Measurements from ENCODE around the gene REV3L. TPM values are rescaled to one million over a fixed set of nuclear protein-coding genes. Genes with fewer than 3 reads are reported as not detected.

The REV3L gene
- total RNA-seq, 1 experiment from 2014 or later = 25.3 TPM

DNA sequence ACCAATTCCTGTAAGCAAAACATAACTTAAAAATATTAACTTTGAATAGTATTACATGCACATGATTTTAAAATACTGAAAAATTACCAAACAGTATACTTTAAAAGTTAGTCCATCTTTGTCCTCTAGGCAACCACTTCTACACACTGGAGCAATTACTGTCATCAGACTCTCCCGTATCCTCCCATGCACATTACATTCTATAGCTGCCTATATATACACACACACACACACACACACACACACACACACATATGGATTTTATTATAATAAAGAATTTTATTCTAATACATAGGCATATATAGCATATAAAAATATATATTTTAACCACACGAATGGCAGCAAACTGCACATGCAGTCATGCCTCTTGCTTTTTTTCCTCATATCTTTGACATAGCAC, 8.2 kb downstream of the REV3L start:
- no peak for TF ChIP-seq CTCF (conservative IDR thresholded peaks at IDR 0.05; ENCODE audit: low read depth, low read length)
- no peak for TF ChIP-seq EZH2phosphoT487 (IDR thresholded peaks at IDR 0.05; ENCODE audit: borderline replicate concordance, low read length)
- TF ChIP-seq EZH2 (IDR thresholded peaks at IDR 0.05; ENCODE audit: low read length, unreplicated experiment) = no peak
- Histone ChIP-seq H3K4me3 (ENCODE audit: low read length) (no peak overlapping the region), H3K36me3 (ENCODE audit: low read depth, low read length) (no peaks in the 10 kb centered on the region), H3K9me3 (ENCODE audit: low read length) (no peaks in the 10 kb centered on the region), H3K4me1 (ENCODE audit: insufficient read depth, low read length) (peaks cover 25% of the 10 kb centered on the region), H3K27me3 (ENCODE audit: low read length) (no peaks in the 10 kb centered on the region), H3K9me2 (replicated peaks; ENCODE audit: low read length) (no peaks in the 10 kb centered on the region), H3K4me2 (ENCODE audit: low read length) (no peak overlapping the region), H3F3A (ENCODE audit: low read length, unreplicated experiment) (no peaks in the 10 kb centered on the region), H3K9ac (ENCODE audit: low read length) (no peak overlapping the region), H3K79me2 (ENCODE audit: low read length) (peaks cover 90% of the 10 kb centered on the region), H2AFZ (ENCODE audit: low read length) (no peak overlapping the region), H3K27ac (ENCODE audit: low read length) (no peak overlapping the region), H4K20me1 (ENCODE audit: low read length) (no peaks in the 10 kb centered on the region; the same call in 1 of the 2 replicates)
- intact Hi-C loops (cut with micrococcal nuclease) = loop anchor here (5.0 kb wide), 1 partner anchor 57 kb away; no protein-coding TSS in a partner anchor
- no peak for ATAC-seq
- BruUV-seq (replicated peaks) = no TSS peak
- ChIA-PET POLR2A (ENCODE audit: unreplicated experiment) (no interaction called here), CTCF (no interaction called here)
- no peak for DNase-seq

DNA sequence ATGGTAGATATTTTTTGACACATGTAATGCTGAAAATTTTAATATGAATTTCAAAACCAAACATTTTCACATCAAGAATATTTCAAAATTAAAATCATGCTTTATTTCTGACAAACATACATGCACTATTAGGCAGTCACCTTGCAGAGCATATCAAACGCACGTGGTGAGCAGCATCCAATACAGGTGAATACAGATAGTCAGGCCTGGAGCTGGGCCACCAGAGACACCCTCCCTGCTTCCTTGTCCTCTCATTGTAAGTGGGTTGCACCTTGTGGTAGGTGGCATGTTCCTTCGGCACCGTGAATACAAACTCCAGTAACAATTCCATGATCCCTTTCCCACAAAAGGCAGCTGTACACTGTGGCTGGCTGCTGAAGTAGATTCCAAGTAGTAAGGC, 8.9 kb downstream of the REV3L start:
- no peaks in the 10 kb centered on the region for H3F3A ChIP-seq (ENCODE audit: low read length, unreplicated experiment)
- TF ChIP-seq CTCF (conservative IDR thresholded peaks at IDR 0.05; ENCODE audit: low read depth, low read length) = no peak
- DNase-seq = no peak
- H3K9me3 ChIP-seq (ENCODE audit: low read length) = no peaks in the 10 kb centered on the region
- H3K79me2 ChIP-seq (ENCODE audit: low read length) = peaks cover 90% of the 10 kb centered on the region
- no peaks in the 10 kb centered on the region for H4K20me1 ChIP-seq (ENCODE audit: low read length)
- no peaks in the 10 kb centered on the region for H3K9me2 ChIP-seq (replicated peaks; ENCODE audit: low read length)
- no peaks in the 10 kb centered on the region for H3K27me3 ChIP-seq (ENCODE audit: low read length)
- H3K9ac ChIP-seq (ENCODE audit: low read length) = no peak overlapping the region
- H3K4me1 ChIP-seq (ENCODE audit: insufficient read depth, low read length) = peaks cover 27% of the 10 kb centered on the region
- H3K36me3 ChIP-seq (ENCODE audit: low read depth, low read length) = no peaks in the 10 kb centered on the region
- H3K4me2 ChIP-seq (ENCODE audit: low read length) = no peak overlapping the region
- intact Hi-C loops (cut with micrococcal nuclease) = no loop called here
- no peak overlapping the region for H2AFZ ChIP-seq (ENCODE audit: low read length)
- no peak overlapping the region for H3K27ac ChIP-seq (ENCODE audit: low read length)
- ATAC-seq = no peak
- no peak overlapping the region for H3K4me3 ChIP-seq (ENCODE audit: low read length)
- ChIA-PET CTCF (no interaction called here), POLR2A (ENCODE audit: unreplicated experiment) (no interaction called here)
- no TSS peak for BruUV-seq (replicated peaks)

DNA sequence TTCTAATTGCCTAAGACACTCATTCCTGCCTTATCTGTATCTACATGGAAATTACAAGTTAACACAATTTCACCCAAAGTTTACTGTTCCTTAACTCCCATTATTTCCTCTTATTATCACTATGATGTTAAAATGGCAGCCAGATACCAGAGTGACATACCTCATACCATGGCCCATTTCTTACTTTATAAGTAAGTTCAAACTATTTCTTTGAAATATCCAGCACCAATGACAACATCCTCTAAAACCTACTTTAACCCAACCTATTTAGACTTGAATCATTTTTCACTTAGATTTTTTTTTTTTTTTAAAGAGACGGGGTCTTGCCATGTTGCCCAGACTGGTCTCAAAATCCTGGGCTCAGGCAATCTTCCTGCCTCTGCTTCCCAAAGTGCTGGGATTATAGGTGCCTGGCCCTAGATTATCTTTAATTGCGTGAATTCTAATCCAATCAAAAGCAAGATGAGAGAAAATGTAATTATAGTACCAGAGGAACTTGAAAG, 10.0 kb downstream of the REV3L start:
- Histone ChIP-seq H2AFZ (ENCODE audit: low read length) (no peak overlapping the region), H3K4me3 (ENCODE audit: low read length) (no peak overlapping the region), H3K4me2 (ENCODE audit: low read length) (no peak overlapping the region), H3K4me1 (ENCODE audit: insufficient read depth, low read length) (peaks cover 26% of the 10 kb centered on the region), H3K9ac (ENCODE audit: low read length) (no peak overlapping the region), H3K79me2 (ENCODE audit: low read length) (peaks cover 82% of the 10 kb centered on the region), H3K27me3 (ENCODE audit: low read length) (no peaks in the 10 kb centered on the region), H3F3A (ENCODE audit: low read length, unreplicated experiment) (no peaks in the 10 kb centered on the region), H4K20me1 (ENCODE audit: low read length) (no peaks in the 10 kb centered on the region), H3K27ac (ENCODE audit: low read length) (no peak overlapping the region), H3K36me3 (ENCODE audit: low read depth, low read length) (no peaks in the 10 kb centered on the region), H3K9me2 (replicated peaks; ENCODE audit: low read length) (no peaks in the 10 kb centered on the region), H3K9me3 (ENCODE audit: low read length) (no peaks in the 10 kb centered on the region)
- ATAC-seq = no peak
- no TSS peak for BruUV-seq (replicated peaks)
- intact Hi-C loops (cut with micrococcal nuclease) = no loop called here
- ChIA-PET CTCF (no interaction called here), POLR2A (ENCODE audit: unreplicated experiment) (no interaction called here)
- no peak for DNase-seq
- no peak for TF ChIP-seq EZH2 (IDR thresholded peaks at IDR 0.05; ENCODE audit: low read length, unreplicated experiment)

Measured in PC-3 (cell line).